Measurements from ENCODE around the gene COL18A1. TPM values are rescaled to one million over a fixed set of nuclear protein-coding genes. Genes with fewer than 3 reads are reported as not detected.
A peak's percentile ranks its signal among the peaks of the same experiment; 100 is the strongest.

COL18A1 gene
- total and polyA plus RNA-seq, 4 donors: 44.9 to 308 (median 232) TPM

DNA sequence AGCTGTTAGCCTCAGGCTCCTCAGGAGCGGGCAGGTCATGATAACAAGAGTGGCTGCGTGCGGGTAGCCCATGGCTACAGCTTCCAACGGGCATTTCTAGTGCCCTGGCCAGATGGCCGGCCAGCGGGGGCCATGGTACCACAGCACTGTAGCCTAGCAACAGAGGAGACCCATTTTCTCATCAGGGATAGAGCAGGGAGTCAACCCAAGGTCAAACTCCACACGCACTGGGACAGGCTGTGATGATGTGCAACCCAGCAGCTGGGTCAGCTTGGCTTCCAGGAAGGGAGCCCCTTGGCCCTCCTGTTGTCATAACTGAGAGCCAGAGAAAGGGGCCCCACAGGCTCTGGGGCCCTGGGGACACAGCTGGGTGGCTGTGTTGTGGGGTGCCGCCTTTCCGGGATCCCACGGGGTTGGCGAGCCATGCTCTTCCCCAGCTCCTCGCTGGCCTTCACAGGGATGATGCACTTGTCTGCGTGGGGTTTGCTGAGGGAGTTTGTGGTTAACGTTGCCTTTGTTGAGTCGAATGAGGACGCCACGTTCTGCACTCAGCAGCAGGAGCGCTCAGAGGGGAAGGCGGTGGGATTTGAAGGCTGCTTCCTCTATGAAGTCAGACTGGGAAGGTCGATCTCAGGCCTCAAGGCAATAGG is 46.3 kb downstream of the COL18A1 start:
- H3K9me3 ChIP-seq (ENCODE audit: control insufficient read depth in 4 of 4, low read length in 3 of 4): no peaks in the 10 kb centered on the region
- no peak overlapping the region for H3K27ac ChIP-seq (ENCODE audit: low read depth in 1 of 2, low read length in 2 of 2)
- no peaks in the 10 kb centered on the region for H3K36me3 ChIP-seq (ENCODE audit: control insufficient read depth in 4 of 4, insufficient read depth in 3 of 4, low read depth in 1 of 4, low read length in 3 of 4)
- TF ChIP-seq RAD21 (IDR thresholded peaks at IDR 0.05) (no peak), TAF1 (conservative IDR thresholded peaks at IDR 0.05) (no peak), RXRA (IDR thresholded peaks at IDR 0.05) (peak in 1 of 2 donors; percentile 43), HNF4A (conservative IDR thresholded peaks at IDR 0.05) (peak; percentile 8 to 24)
- H3K27me3 ChIP-seq (ENCODE audit: control insufficient read depth in 4 of 4, insufficient read depth in 4 of 4, low read length in 3 of 4): no peaks in the 10 kb centered on the region
- DNase-seq (ENCODE audit: low spot score): no peak
- H3K4me3 ChIP-seq (ENCODE audit: low read depth in 1 of 3, low read length in 3 of 3): no peak overlapping the region
- H3K4me1 ChIP-seq (ENCODE audit: control insufficient read depth in 4 of 4, insufficient read depth in 4 of 4, low read length in 3 of 4): peaks cover 24 to 75% (median 61%) of the 10 kb centered on the region in 4 donors
- H3K9ac ChIP-seq (ENCODE audit: low read depth in 1 of 2, low read length in 2 of 2): no peak overlapping the region
- 90% methylated on average over 20 of the region's 20 CpGs for WGBS

DNA sequence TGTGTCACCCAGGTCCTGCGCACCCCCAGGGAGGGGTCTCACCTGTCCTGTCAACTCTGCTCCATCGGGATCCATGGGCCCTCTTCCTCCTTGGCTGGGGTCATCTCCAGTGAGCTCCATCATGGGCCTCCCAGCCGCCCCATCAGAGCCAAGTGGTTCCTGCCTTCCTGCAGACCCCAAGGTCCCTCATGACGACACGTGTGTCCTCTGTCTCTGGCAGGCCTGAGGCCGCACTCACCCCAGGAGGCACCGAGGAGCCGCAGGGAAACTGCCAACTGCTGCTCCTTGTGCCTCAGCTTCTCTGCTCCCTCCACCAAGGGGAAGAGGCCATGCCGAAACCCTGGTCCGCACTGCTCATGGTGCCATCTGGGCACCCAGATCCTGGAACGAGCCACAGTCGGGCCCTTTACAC is 46.8 kb downstream of the COL18A1 start:
- no peak for DNase-seq (ENCODE audit: low spot score)
- Histone ChIP-seq H3K9me3 (ENCODE audit: control insufficient read depth in 4 of 4, low read length in 3 of 4) (no peaks in the 10 kb centered on the region), H3K4me1 (ENCODE audit: control insufficient read depth in 4 of 4, insufficient read depth in 4 of 4, low read length in 3 of 4) (peaks cover 24 to 74% (median 61%) of the 10 kb centered on the region in 4 donors), H3K27ac (ENCODE audit: low read depth in 1 of 2, low read length in 2 of 2) (no peak overlapping the region), H3K36me3 (ENCODE audit: control insufficient read depth in 4 of 4, insufficient read depth in 3 of 4, low read depth in 1 of 4, low read length in 3 of 4) (no peaks in the 10 kb centered on the region), H3K9ac (ENCODE audit: low read depth in 1 of 2, low read length in 2 of 2) (no peak overlapping the region), H3K4me3 (ENCODE audit: low read depth in 1 of 3, low read length in 3 of 3) (no peak overlapping the region), H3K27me3 (ENCODE audit: control insufficient read depth in 4 of 4, insufficient read depth in 4 of 4, low read length in 3 of 4) (no peaks in the 10 kb centered on the region)
- TF ChIP-seq, protein P1, sequence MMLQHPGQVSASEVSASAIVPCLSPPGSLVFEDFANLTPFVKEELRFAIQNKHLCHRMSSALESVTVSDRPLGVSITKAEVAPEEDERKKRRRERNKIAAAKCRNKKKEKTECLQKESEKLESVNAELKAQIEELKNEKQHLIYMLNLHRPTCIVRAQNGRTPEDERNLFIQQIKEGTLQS (IDR thresholded peaks at IDR 0.05): no peak
- TF ChIP-seq JUND (IDR thresholded peaks at IDR 0.05) (no peak), FOXA1 (IDR thresholded peaks at IDR 0.05) (no peak), GABPA (IDR thresholded peaks at IDR 0.05 in 1 of 2, conservative IDR thresholded peaks at IDR 0.05 in 1 of 2) (no peak), RAD21 (IDR thresholded peaks at IDR 0.05) (no peak), RXRA (IDR thresholded peaks at IDR 0.05) (no peak), HNF4A (conservative IDR thresholded peaks at IDR 0.05) (no peak), NR2F2 (IDR thresholded peaks at IDR 0.05) (no peak), HNF4G (IDR thresholded peaks at IDR 0.05) (no peak), YY1 (IDR thresholded peaks at IDR 0.05) (no peak), FOXA2 (IDR thresholded peaks at IDR 0.05) (no peak), SP1 (IDR thresholded peaks at IDR 0.05) (no peak)
- TF ChIP-seq, protein P2, sequence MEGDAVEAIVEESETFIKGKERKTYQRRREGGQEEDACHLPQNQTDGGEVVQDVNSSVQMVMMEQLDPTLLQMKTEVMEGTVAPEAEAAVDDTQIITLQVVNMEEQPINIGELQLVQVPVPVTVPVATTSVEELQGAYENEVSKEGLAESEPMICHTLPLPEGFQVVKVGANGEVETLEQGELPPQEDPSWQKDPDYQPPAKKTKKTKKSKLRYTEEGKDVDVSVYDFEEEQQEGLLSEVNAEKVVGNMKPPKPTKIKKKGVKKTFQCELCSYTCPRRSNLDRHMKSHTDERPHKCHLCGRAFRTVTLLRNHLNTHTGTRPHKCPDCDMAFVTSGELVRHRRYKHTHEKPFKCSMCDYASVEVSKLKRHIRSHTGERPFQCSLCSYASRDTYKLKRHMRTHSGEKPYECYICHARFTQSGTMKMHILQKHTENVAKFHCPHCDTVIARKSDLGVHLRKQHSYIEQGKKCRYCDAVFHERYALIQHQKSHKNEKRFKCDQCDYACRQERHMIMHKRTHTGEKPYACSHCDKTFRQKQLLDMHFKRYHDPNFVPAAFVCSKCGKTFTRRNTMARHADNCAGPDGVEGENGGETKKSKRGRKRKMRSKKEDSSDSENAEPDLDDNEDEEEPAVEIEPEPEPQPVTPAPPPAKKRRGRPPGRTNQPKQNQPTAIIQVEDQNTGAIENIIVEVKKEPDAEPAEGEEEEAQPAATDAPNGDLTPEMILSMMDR (IDR thresholded peaks at IDR 0.05; ENCODE audit: low read depth, low read length, missing input control): no peak
- TF ChIP-seq, protein P3, sequence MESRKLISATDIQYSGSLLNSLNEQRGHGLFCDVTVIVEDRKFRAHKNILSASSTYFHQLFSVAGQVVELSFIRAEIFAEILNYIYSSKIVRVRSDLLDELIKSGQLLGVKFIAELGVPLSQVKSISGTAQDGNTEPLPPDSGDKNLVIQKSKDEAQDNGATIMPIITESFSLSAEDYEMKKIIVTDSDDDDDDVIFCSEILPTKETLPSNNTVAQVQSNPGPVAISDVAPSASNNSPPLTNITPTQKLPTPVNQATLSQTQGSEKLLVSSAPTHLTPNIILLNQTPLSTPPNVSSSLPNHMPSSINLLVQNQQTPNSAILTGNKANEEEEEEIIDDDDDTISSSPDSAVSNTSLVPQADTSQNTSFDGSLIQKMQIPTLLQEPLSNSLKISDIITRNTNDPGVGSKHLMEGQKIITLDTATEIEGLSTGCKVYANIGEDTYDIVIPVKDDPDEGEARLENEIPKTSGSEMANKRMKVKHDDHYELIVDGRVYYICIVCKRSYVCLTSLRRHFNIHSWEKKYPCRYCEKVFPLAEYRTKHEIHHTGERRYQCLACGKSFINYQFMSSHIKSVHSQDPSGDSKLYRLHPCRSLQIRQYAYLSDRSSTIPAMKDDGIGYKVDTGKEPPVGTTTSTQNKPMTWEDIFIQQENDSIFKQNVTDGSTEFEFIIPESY (IDR thresholded peaks at IDR 0.05): no peak
- TF ChIP-seq, protein P4, sequence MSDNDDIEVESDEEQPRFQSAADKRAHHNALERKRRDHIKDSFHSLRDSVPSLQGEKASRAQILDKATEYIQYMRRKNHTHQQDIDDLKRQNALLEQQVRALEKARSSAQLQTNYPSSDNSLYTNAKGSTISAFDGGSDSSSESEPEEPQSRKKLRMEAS (IDR thresholded peaks at IDR 0.05): no peak
- TF ChIP-seq, protein P5, sequence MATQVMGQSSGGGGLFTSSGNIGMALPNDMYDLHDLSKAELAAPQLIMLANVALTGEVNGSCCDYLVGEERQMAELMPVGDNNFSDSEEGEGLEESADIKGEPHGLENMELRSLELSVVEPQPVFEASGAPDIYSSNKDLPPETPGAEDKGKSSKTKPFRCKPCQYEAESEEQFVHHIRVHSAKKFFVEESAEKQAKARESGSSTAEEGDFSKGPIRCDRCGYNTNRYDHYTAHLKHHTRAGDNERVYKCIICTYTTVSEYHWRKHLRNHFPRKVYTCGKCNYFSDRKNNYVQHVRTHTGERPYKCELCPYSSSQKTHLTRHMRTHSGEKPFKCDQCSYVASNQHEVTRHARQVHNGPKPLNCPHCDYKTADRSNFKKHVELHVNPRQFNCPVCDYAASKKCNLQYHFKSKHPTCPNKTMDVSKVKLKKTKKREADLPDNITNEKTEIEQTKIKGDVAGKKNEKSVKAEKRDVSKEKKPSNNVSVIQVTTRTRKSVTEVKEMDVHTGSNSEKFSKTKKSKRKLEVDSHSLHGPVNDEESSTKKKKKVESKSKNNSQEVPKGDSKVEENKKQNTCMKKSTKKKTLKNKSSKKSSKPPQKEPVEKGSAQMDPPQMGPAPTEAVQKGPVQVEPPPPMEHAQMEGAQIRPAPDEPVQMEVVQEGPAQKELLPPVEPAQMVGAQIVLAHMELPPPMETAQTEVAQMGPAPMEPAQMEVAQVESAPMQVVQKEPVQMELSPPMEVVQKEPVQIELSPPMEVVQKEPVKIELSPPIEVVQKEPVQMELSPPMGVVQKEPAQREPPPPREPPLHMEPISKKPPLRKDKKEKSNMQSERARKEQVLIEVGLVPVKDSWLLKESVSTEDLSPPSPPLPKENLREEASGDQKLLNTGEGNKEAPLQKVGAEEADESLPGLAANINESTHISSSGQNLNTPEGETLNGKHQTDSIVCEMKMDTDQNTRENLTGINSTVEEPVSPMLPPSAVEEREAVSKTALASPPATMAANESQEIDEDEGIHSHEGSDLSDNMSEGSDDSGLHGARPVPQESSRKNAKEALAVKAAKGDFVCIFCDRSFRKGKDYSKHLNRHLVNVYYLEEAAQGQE (IDR thresholded peaks at IDR 0.05): no peak
- 93% methylated on average over 12 of the region's 12 CpGs for WGBS

All from liver (tissue), 9 donors.